IMR-90 (cell line): Measurements from ENCODE around the gene TMEM238. TPM values are rescaled to one million over a fixed set of nuclear protein-coding genes. Genes with fewer than 3 reads are reported as not detected.

Source experiments
- ATAC-seq: fragments of 200-7000 bp; cut with Tn5 transposase; 2 replicates; pipeline ENCODE4 v1.9.1; 2020; ENCODE audit warnings: low read depth, mild to moderate bottlenecking, moderate library complexity
- BruUV-seq: library from RNA; stranded (reverse); fragments of 400-500 nt; replicated peaks from 2 replicates; lab custom pipeline; 2021; lab: Mats Ljungman, UMichigan
- CTCF ChIA-PET: fragments of 300-600 bp; formaldehyde crosslinking; extraction: SDS; loops from one replicate; lab custom pipeline; 2021; ENCODE audit warnings: antibody characterized with exemption; lab: Yijun Ruan, JAX
- POLR2A ChIA-PET: fragments of 300-600 bp; sonication (Branson Sonifier 250); formaldehyde crosslinking; loops from one replicate; lab custom pipeline; 2022; ENCODE audit warnings: antibody characterized with exemption; ENCODE audit not compliant: unreplicated experiment; lab: Charles Lee
- DNase-seq: peaks from one replicate; pipeline ENCODE4 v3.0.0; 2013
- H2AFZ ChIP-seq: replicated peaks from 2 replicates; pipeline ENCODE3; 2013; ENCODE audit warnings: low read length, mild to moderate bottlenecking; ENCODE audit not compliant: poor library complexity
- H2AK5ac ChIP-seq: 2 replicates; pipeline ENCODE4 v1.6.1; 2013; ENCODE audit warnings: low read depth, low read length, inconsistent platforms
- H2AK9ac ChIP-seq: replicated peaks from 2 replicates; pipeline ENCODE3; 2013; ENCODE audit warnings: mild to moderate bottlenecking, low read depth, low read length, moderate library complexity; ENCODE audit not compliant: poor library complexity
- H2BK120ac ChIP-seq: 2 replicates; pipeline ENCODE4 v1.6.1; 2013; ENCODE audit warnings: low read depth, low read length, inconsistent platforms
- H2BK15ac ChIP-seq: 3 replicates; pipeline ENCODE4 v1.6.1; 2013; ENCODE audit warnings: low read depth, low read length, inconsistent platforms
- H2BK20ac ChIP-seq: 2 replicates; pipeline ENCODE4 v1.6.1; 2013; ENCODE audit warnings: low read depth, mild to moderate bottlenecking, inconsistent platforms, low read length, moderate library complexity
- H2BK5ac ChIP-seq: 2 replicates; pipeline ENCODE4 v1.6.1; 2013; ENCODE audit warnings: mild to moderate bottlenecking, low read depth, low read length, inconsistent platforms; ENCODE audit not compliant: poor library complexity, severe bottlenecking
- H3K14ac ChIP-seq: replicated peaks from 2 replicates; pipeline ENCODE4 v1.6.1; 2013; ENCODE audit warnings: low read depth, low read length, inconsistent platforms
- H3K18ac ChIP-seq: 2 replicates; pipeline ENCODE4 v1.6.1; 2013; ENCODE audit warnings: low read depth, low read length, control low read depth
- H3K23ac ChIP-seq: 2 replicates; pipeline ENCODE4 v1.6.1; 2013; ENCODE audit warnings: low read depth, low read length, inconsistent platforms
- H3K27ac ChIP-seq: 2 replicates; pipeline ENCODE4 v1.5.1; 2013; ENCODE audit warnings: mild to moderate bottlenecking, control low read depth, low read length; ENCODE audit not compliant: insufficient read depth
- H3K27me3 ChIP-seq: 2 replicates; pipeline ENCODE4 v1.6.1; 2013; ENCODE audit warnings: low read length; ENCODE audit not compliant: control insufficient read depth, insufficient read depth
- H3K36me3 ChIP-seq: 2 replicates; pipeline ENCODE4 v1.6.1; 2013; ENCODE audit warnings: low read length, mixed read lengths; ENCODE audit not compliant: control insufficient read depth, insufficient read depth
- H3K4ac ChIP-seq: 2 replicates; pipeline ENCODE4 v1.6.1; 2013; ENCODE audit warnings: low read depth, low read length, inconsistent platforms
- H3K4me1 ChIP-seq: 2 replicates; pipeline ENCODE4 v1.6.1; 2013; ENCODE audit warnings: low read length, mixed read lengths; ENCODE audit not compliant: control insufficient read depth, insufficient read depth
- H3K4me2 ChIP-seq: 2 replicates; pipeline ENCODE4 v1.6.1; 2013; ENCODE audit warnings: low read depth, mild to moderate bottlenecking, control low read depth, low read length, moderate library complexity
- H3K4me3 ChIP-seq: 2 replicates; pipeline ENCODE4 v1.5.1; 2013; ENCODE audit warnings: low read depth, mild to moderate bottlenecking, control low read depth, low read length, moderate library complexity; ENCODE audit not compliant: insufficient read depth
- H3K56ac ChIP-seq: 2 replicates; pipeline ENCODE4 v1.6.1; 2013; ENCODE audit warnings: low read length, inconsistent platforms; ENCODE audit not compliant: insufficient read depth; ENCODE audit errors: extremely low read depth
- H3K79me1 ChIP-seq, 2 experiments: 2 replicates each; pipeline ENCODE4 v1.6.1; 2013; ENCODE audit warnings: low read length in 2 of 2, inconsistent platforms in 1 of 2, low read depth in 1 of 2
- H3K9ac ChIP-seq: 2 replicates; pipeline ENCODE4 v1.6.1; 2013; ENCODE audit warnings: low read depth, low read length, control low read depth
- H3K9me1 ChIP-seq: 2 replicates; pipeline ENCODE4 v1.6.1; 2013; ENCODE audit warnings: low read length, inconsistent platforms; ENCODE audit not compliant: insufficient read depth
- H3K9me3 ChIP-seq: 2 replicates; pipeline ENCODE4 v1.6.1; 2013; ENCODE audit warnings: low read length; ENCODE audit not compliant: control insufficient read depth, insufficient read depth
- H4K20me1 ChIP-seq: 2 replicates; pipeline ENCODE4 v1.6.1; 2013; ENCODE audit warnings: low read length, inconsistent platforms; ENCODE audit not compliant: insufficient read depth
- H4K5ac ChIP-seq: 2 replicates; pipeline ENCODE4 v1.6.1; 2013; ENCODE audit warnings: mild to moderate bottlenecking, low read depth, low read length, control low read depth
- H4K8ac ChIP-seq, 2 experiments: 2 replicates each; pipeline ENCODE4 v1.6.1; 2013; ENCODE audit warnings: low read depth in 2 of 2, low read length in 2 of 2, control low read depth in 1 of 2, inconsistent platforms in 1 of 2
- H4K91ac ChIP-seq: 2 replicates; pipeline ENCODE4 v1.6.1; 2013; ENCODE audit warnings: low read depth, low read length, inconsistent platforms; ENCODE audit not compliant: insufficient read depth
- BHLHE40 ChIP-seq: fragments of 150-350 bp; IDR thresholded peaks from 2 replicates; pipeline ENCODE4 v1.6.1; 2016; ENCODE audit warnings: mild to moderate bottlenecking, low read depth, low read length
- CEBPB ChIP-seq: IDR thresholded peaks from 2 replicates; pipeline ENCODE4 v1.6.1; 2012; ENCODE audit warnings: low read depth, low read length, improper control_type of control experiment
- CHD1 ChIP-seq: IDR thresholded peaks from 2 replicates; pipeline ENCODE4 v1.6.1; 2012; ENCODE audit warnings: low read depth, low read length, improper control_type of control experiment
- CTCF ChIP-seq: conservative IDR thresholded peaks from 2 replicates; pipeline ENCODE4 v1.5.1; 2012; ENCODE audit warnings: mild to moderate bottlenecking, low read depth, low read length, improper control_type of control experiment
- ELK1 ChIP-seq: fragments of 150-350 bp; IDR thresholded peaks from 2 replicates; pipeline ENCODE4 v1.6.1; 2016; ENCODE audit warnings: low read depth, mild to moderate bottlenecking, low read length, moderate library complexity, borderline replicate concordance
- FOS ChIP-seq: fragments of 150-350 bp; IDR thresholded peaks from 2 replicates; pipeline ENCODE4 v1.6.1; 2016; ENCODE audit warnings: low read depth, low read length
- MAFK ChIP-seq: IDR thresholded peaks from 2 replicates; pipeline ENCODE4 v1.6.1; 2012; ENCODE audit warnings: low read depth, low read length, improper control_type of control experiment
- MAZ ChIP-seq: IDR thresholded peaks from 2 replicates; pipeline ENCODE4 v1.6.1; 2012; ENCODE audit warnings: low read depth, mild to moderate bottlenecking, low read length, improper control_type of control experiment, moderate library complexity, borderline replicate concordance
- MXI1 ChIP-seq: IDR thresholded peaks from 2 replicates; pipeline ENCODE4 v1.6.1; 2012; ENCODE audit warnings: low read depth, mild to moderate bottlenecking, low read length, moderate library complexity, borderline replicate concordance
- NFE2L2 ChIP-seq: fragments of 150-350 bp; IDR thresholded peaks from 2 replicates; pipeline ENCODE4 v1.6.1; 2016; ENCODE audit warnings: low read depth, mild to moderate bottlenecking, low read length
- POLR2A ChIP-seq: IDR thresholded peaks from 2 replicates; pipeline ENCODE4 v1.6.1; 2012; ENCODE audit warnings: mild to moderate bottlenecking, low read depth, low read length
- RAD21 ChIP-seq: IDR thresholded peaks from 2 replicates; pipeline ENCODE4 v1.6.1; 2012; ENCODE audit warnings: low read length, improper control_type of control experiment
- RCOR1 ChIP-seq: IDR thresholded peaks from 2 replicates; pipeline ENCODE4 v1.6.1; 2012; ENCODE audit warnings: mild to moderate bottlenecking, low read length, improper control_type of control experiment; ENCODE audit not compliant: insufficient replicate concordance
- RFX5 ChIP-seq: IDR thresholded peaks from 2 replicates; pipeline ENCODE4 v1.8.0; 2012; ENCODE audit warnings: low read depth, mild to moderate bottlenecking, low read length, moderate library complexity
- SMC3 ChIP-seq: fragments of 150-350 bp; IDR thresholded peaks from 2 replicates; pipeline ENCODE4 v1.6.1; 2016; ENCODE audit warnings: low read depth, mild to moderate bottlenecking, antibody characterized with exemption, low read length, moderate library complexity
- USF2 ChIP-seq: fragments of 150-350 bp; IDR thresholded peaks from 2 replicates; pipeline ENCODE4 v1.6.1; 2017; ENCODE audit warnings: mild to moderate bottlenecking, antibody characterized with exemption, low read length, low read depth
- WGBS, 2 experiments: methylation state at CpG; one replicate each; pipeline versions ENCODE4 v1.1.5 to v1.1.7; 2013; ENCODE audit warnings: missing lambda C conversion rate in 2 of 2; ENCODE audit not compliant: insufficient read length in 1 of 2; ENCODE audit errors: extremely low coverage in 2 of 2; 5-methylcytosine and 5-hydroxymethylcytosine counted together
- dilution Hi-C: fragments of 300-500 bp; cut with HindIII; formaldehyde crosslinking; loops from one replicate; pipeline ENCODE4 v1.14.3; 2018; ENCODE audit warnings: low sequenced_read_pairs; ENCODE audit not compliant: unreplicated experiment
- in situ Hi-C: fragments of 300-500 bp; cut with MboI; formaldehyde crosslinking; loops from 3 replicates; pipeline ENCODE4 v1.14.3; 2019; ENCODE audit warnings: low sequenced_read_pairs, inconsistent platforms, mixed read lengths
- intact Hi-C: fragments of 100-400 bp; cut with micrococcal nuclease; formaldehyde crosslinking; loops from 2 replicates; pipeline ENCODE4 v1.10.0; 2022
- polyA plus RNA-seq, 3 experiments: library from polyadenylated mRNA; depleted of rRNA; stranded (reverse); fragments of >200 nt; gene quantifications; 2 replicates each; pipeline ENCODE4 v1.2.3, GENCODE V29; 2012; ENCODE audit warnings: low replicate concordance in 1 of 3
- total RNA-seq: library from RNA; depleted of rRNA; stranded (reverse); fragments of >200 nt; gene quantifications from 2 replicates; pipeline ENCODE4 v1.2.3, GENCODE V29; 2012

The TMEM238 gene
- total and polyA plus RNA-seq, 2 of the 4 experiments (the other 2 are of a cell fraction) = not detected

GRCh38 chr19:55424518-55424917 is 40.4 kb upstream of the TMEM238 start:
- H2BK15ac ChIP-seq = no peak overlapping the region
- H3K56ac ChIP-seq = no peak overlapping the region
- ATAC-seq (no peak), DNase-seq (no peak)
- H2BK120ac ChIP-seq = no peak overlapping the region
- dilution Hi-C loops (no loop called here), in situ Hi-C loops (no loop called here), intact Hi-C loops (no loop called here)
- no peaks in the 10 kb centered on the region for H3K79me1 ChIP-seq
- CTCF ChIA-PET = no interaction called here
- H3K27ac ChIP-seq = no peak overlapping the region
- no peak overlapping the region for H2AK9ac ChIP-seq
- H3K4ac ChIP-seq = no peak overlapping the region
- H3K4me1 ChIP-seq = no peaks in the 10 kb centered on the region
- H3K23ac ChIP-seq = no peak overlapping the region
- POLR2A ChIA-PET = no interaction called here
- no peak overlapping the region for H2AK5ac ChIP-seq
- no peaks in the 10 kb centered on the region for H3K9me3 ChIP-seq
- H4K20me1 ChIP-seq = no peaks in the 10 kb centered on the region
- peaks cover 21% of the 10 kb centered on the region for H3K27me3 ChIP-seq
- no CpG with 5 or more reads among the region's 3 CpGs for WGBS, 2 experiments
- BruUV-seq = no TSS peak
- no peak overlapping the region for H3K4me2 ChIP-seq
- no peak overlapping the region for H3K18ac ChIP-seq
- TF ChIP-seq SMC3 = no peak
- TF ChIP-seq RAD21 = no peak
- no peak for TF ChIP-seq RCOR1
- no peak for TF ChIP-seq CTCF
- TF ChIP-seq CHD1 = no peak
- no peak for TF ChIP-seq CEBPB
- no peak for TF ChIP-seq MAZ
- no peak for TF ChIP-seq MAFK
- TF ChIP-seq USF2 = no peak
- TF ChIP-seq POLR2A = no peak
- TF ChIP-seq RFX5 = no peak
- no peak for TF ChIP-seq NFE2L2
- TF ChIP-seq MXI1 = no peak
- TF ChIP-seq FOS = no peak
- no peak for TF ChIP-seq BHLHE40
- no peak for TF ChIP-seq ELK1
- no peak overlapping the region for H3K4me3 ChIP-seq
- H4K5ac ChIP-seq = no peak overlapping the region
- H3K9ac ChIP-seq = no peak overlapping the region
- no peak overlapping the region for H2BK20ac ChIP-seq
- no peak overlapping the region for H4K8ac ChIP-seq
- H4K91ac ChIP-seq = no peak overlapping the region
- no peak overlapping the region for H2BK5ac ChIP-seq
- 0 out of 2 replicates have a peak, but pooled peaks cover 4% of the 10 kb centered on the region for H3K9me1 ChIP-seq
- no peak overlapping the region for H2AFZ ChIP-seq
- no peak overlapping the region for H3K14ac ChIP-seq
- no peaks in the 10 kb centered on the region for H3K36me3 ChIP-seq
